Kidney (tissue), 14 donors: ENCODE results near the gene STN1. TPM values are rescaled to one million over a fixed set of nuclear protein-coding genes. Genes with fewer than 3 reads are reported as not detected.

Source experiments
- DNase-seq, 5 donors: peaks; one replicate each; pipeline ENCODE4 v3.0.0-alpha.2; 2013 to 2020
- FAIRE-seq: peaks from 2 replicates; lab custom pipeline; 2012; peaks lifted over from hg19 to GRCh38; lab: Jason Lieb, UNC
- H3K27ac ChIP-seq, 2 donors: one replicate each; pipeline ENCODE4 v1.7.0; 2013; ENCODE audit warnings: low read depth in 2 of 2, low read length in 2 of 2, inconsistent platforms in 1 of 2
- H3K27me3 ChIP-seq: one replicate; pipeline ENCODE4 v1.7.1; 2013; ENCODE audit warnings: low read length, inconsistent platforms; ENCODE audit not compliant: control insufficient read depth, insufficient read depth
- H3K36me3 ChIP-seq, 3 donors: one replicate each; pipeline versions ENCODE4 v1.7.0 to v1.7.1; 2013; ENCODE audit warnings: low read length in 3 of 3, control low read depth in 1 of 3, inconsistent platforms in 1 of 3; ENCODE audit not compliant: insufficient read depth in 3 of 3, control insufficient read depth in 2 of 3
- H3K4me1 ChIP-seq, 3 donors: one replicate each; pipeline versions ENCODE4 v1.7.0 to v1.7.1; 2013; ENCODE audit warnings: low read length in 3 of 3, inconsistent platforms in 1 of 3, low read depth in 1 of 3; ENCODE audit not compliant: control insufficient read depth in 2 of 3, insufficient read depth in 2 of 3
- H3K4me3 ChIP-seq, 3 donors: one replicate each; pipeline versions ENCODE4 v1.7.0 to v1.8.1; 2013; ENCODE audit warnings: low read length in 3 of 3, control low read depth in 1 of 3, inconsistent platforms in 1 of 3
- H3K9ac ChIP-seq, 3 donors: one replicate each; pipeline versions ENCODE4 v1.7.0 to v1.7.1; 2013; ENCODE audit warnings: low read length in 3 of 3, control low read depth in 1 of 3, inconsistent platforms in 1 of 3
- H3K9me3 ChIP-seq, 3 donors: one replicate each; pipeline versions ENCODE4 v1.7.0 to v1.7.1; 2013; ENCODE audit warnings: low read length in 3 of 3, control low read depth in 1 of 3, inconsistent platforms in 1 of 3; ENCODE audit not compliant: control insufficient read depth in 2 of 3, insufficient read depth in 1 of 3
- intact Hi-C: fragments of 100-400 bp; cut with DNase I; formaldehyde crosslinking; loops from one replicate; pipeline ENCODE4 v1.11.1; 2022
- polyA plus RNA-seq: library from polyadenylated mRNA; stranded (reverse); fragments of 350-450 nt; fragmentation: Illumina TruSeq; extraction: RNeasy Lipid Tissue Mini Kit (QIAGEN cat#74804); gene quantifications from one replicate; pipeline ENCODE4 v1.2.3, GENCODE V29; 2014; ENCODE audit warnings: low read depth, low replicate concordance; ENCODE audit not compliant: insufficient read depth
- total RNA-seq: library from RNA; stranded (reverse); fragmentation: NEBNext Ultra II Directional; extraction: Animal tissue kit (Norgen Biotek cat#: 25700); gene quantifications from one replicate; pipeline ENCODE4 v1.2.1, GENCODE V29; 2021
- TF ChIP-seq, protein P1 (sequence below): IDR thresholded peaks from 3 replicates; pipeline ENCODE4 v1.5.1; 2012; ENCODE audit warnings: mild to moderate bottlenecking, moderate library complexity, borderline replicate concordance; ENCODE audit not compliant: insufficient read depth; ENCODE audit errors: extremely low read depth
- donor health status: control.
- donor health status: control.
- donor health status: control.
- donor health status: control.
- donor health status: control.
- donor health status: DM: yes; HTN: yes; CAD: no.
- donor health status: Normal renal cell carcinoma (clear cell type).

The STN1 gene
- total and polyA plus RNA-seq, 2 donors from 2014 or later: 29.4 to 30.1 TPM

DNA sequence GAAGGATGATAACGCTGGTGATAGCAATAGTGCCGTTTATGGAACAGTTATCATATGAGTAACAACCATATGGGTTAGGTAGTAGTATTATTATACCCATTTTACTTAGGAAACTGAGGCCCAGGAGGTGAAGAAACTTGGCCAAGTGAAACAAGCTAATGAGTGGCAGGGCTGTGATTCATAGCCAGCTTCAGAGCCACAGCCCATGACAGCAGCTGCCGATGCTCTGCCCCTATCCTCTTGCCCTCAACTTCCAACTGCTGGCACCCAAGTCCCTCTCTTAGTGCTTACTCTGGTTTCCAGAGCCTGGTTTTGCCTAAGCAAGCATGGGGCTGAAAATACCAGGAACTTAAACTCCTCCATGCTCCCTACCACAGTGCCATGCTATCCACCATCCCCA, 74.9 kb downstream of the STN1 start:
- H3K4me1 ChIP-seq: peaks cover 0 to 10% (median 7%) of the 10 kb centered on the region in 3 donors

DNA sequence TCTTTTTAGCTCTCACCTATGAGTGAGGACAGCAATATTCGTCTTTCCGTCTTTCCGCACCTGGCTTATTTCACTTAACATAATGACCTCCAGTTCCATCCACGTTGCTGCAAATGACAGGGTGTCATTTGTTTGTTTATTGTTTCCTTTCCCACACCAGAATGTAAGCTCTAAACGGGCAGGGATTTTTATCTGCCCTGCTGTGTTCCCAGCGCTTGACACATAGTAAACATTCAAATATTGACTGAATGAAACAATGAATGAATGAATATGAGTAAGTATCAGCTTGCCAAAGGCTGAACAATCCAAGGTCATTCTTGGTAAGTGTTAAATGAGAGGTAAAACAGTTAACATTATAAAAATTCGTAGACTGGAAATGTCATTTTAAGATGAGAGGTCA, 75.4 kb downstream of the STN1 start:
- Histone ChIP-seq H3K27me3 (no peaks in the 10 kb centered on the region), H3K27ac (no peak overlapping the region), H3K9me3 (no peaks in the 10 kb centered on the region), H3K4me3 (no peak overlapping the region), H3K4me1 (peaks cover 0 to 10% (median 7%) of the 10 kb centered on the region in 3 donors), H3K36me3 (no peaks in the 10 kb centered on the region), H3K9ac (no peak overlapping the region)
- TF ChIP-seq, protein P1, sequence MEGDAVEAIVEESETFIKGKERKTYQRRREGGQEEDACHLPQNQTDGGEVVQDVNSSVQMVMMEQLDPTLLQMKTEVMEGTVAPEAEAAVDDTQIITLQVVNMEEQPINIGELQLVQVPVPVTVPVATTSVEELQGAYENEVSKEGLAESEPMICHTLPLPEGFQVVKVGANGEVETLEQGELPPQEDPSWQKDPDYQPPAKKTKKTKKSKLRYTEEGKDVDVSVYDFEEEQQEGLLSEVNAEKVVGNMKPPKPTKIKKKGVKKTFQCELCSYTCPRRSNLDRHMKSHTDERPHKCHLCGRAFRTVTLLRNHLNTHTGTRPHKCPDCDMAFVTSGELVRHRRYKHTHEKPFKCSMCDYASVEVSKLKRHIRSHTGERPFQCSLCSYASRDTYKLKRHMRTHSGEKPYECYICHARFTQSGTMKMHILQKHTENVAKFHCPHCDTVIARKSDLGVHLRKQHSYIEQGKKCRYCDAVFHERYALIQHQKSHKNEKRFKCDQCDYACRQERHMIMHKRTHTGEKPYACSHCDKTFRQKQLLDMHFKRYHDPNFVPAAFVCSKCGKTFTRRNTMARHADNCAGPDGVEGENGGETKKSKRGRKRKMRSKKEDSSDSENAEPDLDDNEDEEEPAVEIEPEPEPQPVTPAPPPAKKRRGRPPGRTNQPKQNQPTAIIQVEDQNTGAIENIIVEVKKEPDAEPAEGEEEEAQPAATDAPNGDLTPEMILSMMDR: no peak
- FAIRE-seq (no peak), DNase-seq (no peak)
- intact Hi-C loops: no loop called here

More for the DNA sequence above, 74.9 kb downstream of the STN1 start:
- FAIRE-seq: no peak
- H3K9me3 ChIP-seq: no peaks in the 10 kb centered on the region
- intact Hi-C loops: no loop called here
- H3K36me3 ChIP-seq: no peaks in the 10 kb centered on the region
- no peak overlapping the region for H3K27ac ChIP-seq
- H3K9ac ChIP-seq: no peak overlapping the region
- no peak overlapping the region for H3K4me3 ChIP-seq
- TF ChIP-seq, protein P1: no peak
- no peak for DNase-seq
- no peaks in the 10 kb centered on the region for H3K27me3 ChIP-seq

DNA sequence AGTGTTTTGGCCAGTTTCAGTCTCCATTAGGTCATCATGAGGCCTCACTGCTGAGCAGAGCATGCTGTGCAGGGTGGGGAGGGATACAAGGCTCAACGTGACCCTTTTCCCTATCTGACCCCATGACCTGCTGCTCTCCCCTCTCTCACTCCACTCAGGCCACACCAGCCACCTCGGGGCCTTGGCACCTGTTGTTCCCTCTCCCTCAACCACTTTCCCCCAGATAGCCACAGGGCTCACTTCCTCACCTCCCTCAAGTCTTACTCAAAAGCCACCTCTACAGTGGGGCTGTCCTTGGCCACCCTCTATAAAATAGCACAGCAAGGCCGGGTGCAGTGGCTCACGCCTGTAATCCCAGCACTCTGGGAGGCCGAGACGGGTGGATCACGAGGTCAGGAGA, 76.5 kb downstream of the STN1 start:
- Histone ChIP-seq H3K9ac (no peak overlapping the region), H3K4me1 (peaks cover 0 to 10% (median 7%) of the 10 kb centered on the region in 3 donors), H3K27ac (no peak overlapping the region), H3K27me3 (no peaks in the 10 kb centered on the region), H3K9me3 (no peaks in the 10 kb centered on the region), H3K36me3 (no peaks in the 10 kb centered on the region), H3K4me3 (no peak overlapping the region)
- intact Hi-C loops: no loop called here
- DNase-seq (peak in 1 of 5 donors; percentile 48), FAIRE-seq (no peak)
- TF ChIP-seq, protein P1: no peak

DNA sequence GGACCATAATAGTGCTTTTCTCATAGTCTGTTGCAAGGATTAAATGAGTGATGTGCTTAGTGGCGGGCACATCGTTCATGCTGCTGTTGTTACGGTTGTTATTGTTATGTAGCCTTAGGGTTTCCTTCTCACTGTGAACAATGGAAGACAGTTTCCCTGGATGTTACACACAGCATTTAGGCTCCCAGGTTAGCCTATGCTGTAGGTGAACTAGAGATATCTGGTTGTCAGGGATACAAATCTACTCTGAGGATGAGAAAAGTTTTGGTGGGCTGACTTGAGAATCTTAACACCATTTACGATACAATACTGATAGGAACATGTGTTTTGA, 77.3 kb downstream of the STN1 start:
- FAIRE-seq (no peak), DNase-seq (no peak)
- intact Hi-C loops: no loop called here
- no peak overlapping the region for H3K4me3 ChIP-seq
- no peak overlapping the region for H3K9ac ChIP-seq
- peaks cover 0 to 10% (median 7%) of the 10 kb centered on the region in 3 donors for H3K4me1 ChIP-seq
- H3K9me3 ChIP-seq: no peaks in the 10 kb centered on the region
- no peak overlapping the region for H3K27ac ChIP-seq
- H3K27me3 ChIP-seq: no peaks in the 10 kb centered on the region
- H3K36me3 ChIP-seq: no peaks in the 10 kb centered on the region
- TF ChIP-seq, protein P1: no peak
